Tibial nerve (tissue), 4 donors: ENCODE data around the gene SLC35D1. TPM values are rescaled to one million over a fixed set of nuclear protein-coding genes. Genes with fewer than 3 reads are reported as not detected.

Experiments used
- DNase-seq, 2 donors: peaks; one replicate each; pipeline ENCODE4 v3.0.0-alpha.2; 2019; ENCODE audit warnings: low spot score in 2 of 2
- H3K27ac ChIP-seq, 4 donors: fragments of 200-600 bp; sonication (generic) in 3 of 4; one replicate each; pipeline ENCODE4 v1.5.1; 2017 to 2019; ENCODE audit warnings: mild to moderate bottlenecking in 1 of 4
- H3K27me3 ChIP-seq, 2 donors: fragments of 200-600 bp; sonication (generic) in 1 of 2; one replicate each; pipeline versions ENCODE4 v1.5.1 to v1.6.0; 2017 to 2019
- H3K36me3 ChIP-seq, 3 donors: fragments of 200-600 bp; sonication (generic); one replicate each; pipeline ENCODE4 v1.5.1; 2018 to 2019
- H3K4me1 ChIP-seq, 4 donors: fragments of 200-600 bp; sonication (generic) in 3 of 4; one replicate each; pipeline ENCODE4 v1.5.1; 2017 to 2019
- H3K4me3 ChIP-seq, 4 donors: fragments of 200-600 bp; sonication (generic) in 3 of 4; one replicate each; pipeline ENCODE4 v1.5.1; 2017 to 2019; ENCODE audit warnings: mild to moderate bottlenecking in 1 of 4, moderate library complexity in 1 of 4
- H3K9me3 ChIP-seq, 4 donors: fragments of 200-600 bp; sonication (generic) in 3 of 4; one replicate each; pipeline ENCODE4 v1.5.1; 2017 to 2019
- EP300 ChIP-seq, 2 donors: sonication (generic); formaldehyde crosslinking; IDR thresholded peaks; one replicate each; pipeline ENCODE4 v1.6.1; 2017; ENCODE audit warnings: antibody characterized with exemption in 2 of 2, mild to moderate bottlenecking in 1 of 2
- POLR2A ChIP-seq, 2 donors: fragments of 450-650 bp; IDR thresholded peaks; one replicate each; pipeline ENCODE4 v1.6.1; 2017; ENCODE audit warnings: antibody characterized with exemption in 2 of 2, mild to moderate bottlenecking in 2 of 2, moderate library complexity in 2 of 2
- WGBS, 2 donors: methylation state at CpG; one replicate each; pipeline ENCODE4 v1.1.5; 2018; 5-methylcytosine and 5-hydroxymethylcytosine counted together
- total RNA-seq, 4 donors: library from RNA; depleted of rRNA; stranded (reverse); fragments of >200 nt; gene quantifications; one replicate each; pipeline ENCODE4 v1.1.0, GENCODE V29; 2016
- TF ChIP-seq, protein P1 (sequence below), 5 experiments: fragments of 200-600 bp in 3 of 5; fragments of 450-650 bp in 2 of 5; sonication (generic) in 3 of 5; IDR thresholded peaks; one replicate each; pipeline ENCODE4 v1.5.1; 2016 to 2019; ENCODE audit warnings: antibody characterized with exemption in 5 of 5, mild to moderate bottlenecking in 3 of 5, moderate library complexity in 2 of 5

The SLC35D1 gene
- total RNA-seq = 10 to 100 TPM in 1 of 4 donors, 1 to 10 TPM in 3; 8.7 to 10.5 (median 9.1) TPM

DNA sequence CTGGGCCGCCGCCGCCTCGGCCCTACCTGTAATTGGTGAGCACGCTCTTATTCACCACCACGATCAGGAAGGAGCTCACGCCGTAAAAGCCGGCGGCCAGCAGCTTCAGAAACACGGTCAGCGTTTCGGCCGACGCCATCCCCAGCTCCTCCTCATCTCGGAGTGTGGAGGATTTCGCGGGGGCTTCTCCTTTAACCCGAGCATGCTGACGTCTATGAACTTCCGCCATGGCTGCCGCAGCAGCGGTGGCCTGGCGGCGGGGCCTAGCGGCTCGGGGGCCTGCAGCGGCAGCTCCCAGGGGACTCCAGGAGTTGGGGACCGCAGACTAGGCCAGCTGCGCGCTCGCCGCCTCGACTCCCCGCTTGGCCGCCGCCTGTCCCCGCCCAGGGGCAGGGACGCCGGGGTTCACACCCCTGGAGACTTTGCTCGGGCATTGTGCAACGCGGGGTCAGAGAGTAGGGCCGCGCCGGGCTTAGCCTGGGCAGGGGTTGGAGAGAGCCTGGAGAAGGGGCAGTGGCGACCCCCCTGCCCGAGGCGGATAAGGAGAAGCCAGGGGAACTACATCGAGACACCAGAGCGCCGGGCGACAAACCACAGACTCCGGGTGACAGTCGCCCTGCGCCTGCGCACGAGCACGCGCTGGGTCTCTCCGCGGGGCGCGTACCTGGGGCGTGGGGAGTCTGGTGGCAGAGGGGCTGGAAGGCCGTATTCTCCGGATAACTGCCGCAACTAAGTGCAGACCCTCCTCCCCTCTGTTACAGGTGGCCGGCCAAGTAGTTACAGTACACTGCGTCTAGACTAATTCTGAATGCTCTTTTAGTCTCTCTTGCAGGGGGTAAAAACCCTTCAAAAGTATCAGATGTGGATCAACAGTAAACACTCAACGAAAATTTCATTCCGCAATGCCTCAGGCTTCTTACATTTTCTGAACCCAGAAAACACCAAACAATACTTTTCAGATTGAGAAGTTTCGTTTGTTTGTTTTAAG, at the start of gene SLC35D1:
Gene SLC35D1 (minus strand): TSS at position 364 of the 988 bp plus-strand sequence. CDS start 135 bp downstream, at position 229.
- Histone ChIP-seq H3K9me3 (no peaks in the 10 kb centered on the region), H3K4me1 (peaks cover 0 to 23% (median 9%) of the 10 kb centered on the region in 4 donors), H3K4me3 (peak within 1 kb of the TSS; percentile 63 to 97 (median 76)), H3K36me3 (peaks cover 0 to 4% (median 0%) of the 10 kb centered on the region in 3 donors), H3K27ac (peak within 1 kb of the TSS; percentile 89 to 98 (median 92)), H3K27me3 (no peaks in the 10 kb centered on the region)
- peak; percentile 46 to 58 for DNase-seq
- 1% methylated on average over 38 to 46 of the region's 73 CpGs for WGBS, 2 donors
- TF ChIP-seq, protein P1, sequence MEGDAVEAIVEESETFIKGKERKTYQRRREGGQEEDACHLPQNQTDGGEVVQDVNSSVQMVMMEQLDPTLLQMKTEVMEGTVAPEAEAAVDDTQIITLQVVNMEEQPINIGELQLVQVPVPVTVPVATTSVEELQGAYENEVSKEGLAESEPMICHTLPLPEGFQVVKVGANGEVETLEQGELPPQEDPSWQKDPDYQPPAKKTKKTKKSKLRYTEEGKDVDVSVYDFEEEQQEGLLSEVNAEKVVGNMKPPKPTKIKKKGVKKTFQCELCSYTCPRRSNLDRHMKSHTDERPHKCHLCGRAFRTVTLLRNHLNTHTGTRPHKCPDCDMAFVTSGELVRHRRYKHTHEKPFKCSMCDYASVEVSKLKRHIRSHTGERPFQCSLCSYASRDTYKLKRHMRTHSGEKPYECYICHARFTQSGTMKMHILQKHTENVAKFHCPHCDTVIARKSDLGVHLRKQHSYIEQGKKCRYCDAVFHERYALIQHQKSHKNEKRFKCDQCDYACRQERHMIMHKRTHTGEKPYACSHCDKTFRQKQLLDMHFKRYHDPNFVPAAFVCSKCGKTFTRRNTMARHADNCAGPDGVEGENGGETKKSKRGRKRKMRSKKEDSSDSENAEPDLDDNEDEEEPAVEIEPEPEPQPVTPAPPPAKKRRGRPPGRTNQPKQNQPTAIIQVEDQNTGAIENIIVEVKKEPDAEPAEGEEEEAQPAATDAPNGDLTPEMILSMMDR (IDR thresholded peaks at IDR 0.05) = no peak
- TF ChIP-seq EP300 (IDR thresholded peaks at IDR 0.05) (peak in 1 of 2 donors; percentile 78), POLR2A (IDR thresholded peaks at IDR 0.05) (peak; percentile 12 to 35)

DNA sequence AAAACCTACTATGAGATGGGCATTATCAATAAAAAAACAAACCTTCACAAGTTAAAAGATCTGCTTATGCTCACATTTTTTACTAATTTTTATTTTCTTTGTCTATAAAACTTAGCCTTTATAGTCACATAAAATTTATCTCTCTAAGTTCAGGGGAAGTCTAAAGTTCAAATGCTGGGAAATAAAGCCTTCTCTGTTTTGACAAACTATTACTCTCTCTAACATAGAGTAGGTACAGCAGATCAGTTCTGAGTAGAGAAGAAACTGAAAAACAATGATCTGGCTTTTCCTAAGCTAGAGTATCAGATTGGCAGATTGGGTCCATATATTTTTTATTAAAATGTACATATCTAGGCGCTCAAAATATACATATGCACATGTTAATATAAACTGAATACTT, 49.6 kb upstream of the SLC35D1 start:
- no peak for DNase-seq
- TF ChIP-seq POLR2A (IDR thresholded peaks at IDR 0.05) (no peak), EP300 (IDR thresholded peaks at IDR 0.05) (no peak)
- TF ChIP-seq, protein P1 (IDR thresholded peaks at IDR 0.05) = no peak
- Histone ChIP-seq H3K27me3 (no peaks in the 10 kb centered on the region), H3K4me1 (no peaks in the 10 kb centered on the region), H3K36me3 (no peaks in the 10 kb centered on the region), H3K27ac (no peak overlapping the region), H3K4me3 (no peak overlapping the region), H3K9me3 (no peaks in the 10 kb centered on the region)
- WGBS, 2 donors = 72 to 73% methylated on average over 1 of the region's 1 CpG

DNA sequence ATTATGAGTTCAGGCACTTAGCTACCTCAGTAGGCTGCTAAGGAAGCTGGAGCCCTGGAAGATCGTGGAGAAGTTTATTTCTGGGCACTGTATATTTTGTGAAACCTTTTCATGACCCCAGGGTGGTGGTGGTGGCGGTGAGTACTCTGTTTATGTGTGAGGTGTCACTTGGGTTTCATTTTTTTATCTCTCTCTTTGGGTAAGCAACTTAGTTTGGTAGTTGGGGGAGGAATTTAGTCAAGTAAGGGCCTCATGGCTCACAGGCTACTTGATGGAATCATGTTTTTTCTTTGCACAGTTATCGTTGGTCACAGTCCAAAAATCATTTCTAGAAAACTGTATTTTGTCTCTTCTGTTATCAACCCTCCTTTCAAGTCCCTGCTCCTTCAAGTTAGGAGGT, 46.9 kb upstream of the SLC35D1 start:
- Histone ChIP-seq H3K27me3 (no peaks in the 10 kb centered on the region), H3K4me1 (no peaks in the 10 kb centered on the region), H3K4me3 (no peak overlapping the region), H3K9me3 (no peaks in the 10 kb centered on the region), H3K36me3 (no peaks in the 10 kb centered on the region), H3K27ac (no peak overlapping the region)
- 26 to 35% methylated on average over 3 of the region's 3 CpGs for WGBS, 2 donors
- TF ChIP-seq EP300 (IDR thresholded peaks at IDR 0.05) (no peak), POLR2A (IDR thresholded peaks at IDR 0.05) (no peak)
- TF ChIP-seq, protein P1 (IDR thresholded peaks at IDR 0.05) = no peak
- no peak for DNase-seq

DNA sequence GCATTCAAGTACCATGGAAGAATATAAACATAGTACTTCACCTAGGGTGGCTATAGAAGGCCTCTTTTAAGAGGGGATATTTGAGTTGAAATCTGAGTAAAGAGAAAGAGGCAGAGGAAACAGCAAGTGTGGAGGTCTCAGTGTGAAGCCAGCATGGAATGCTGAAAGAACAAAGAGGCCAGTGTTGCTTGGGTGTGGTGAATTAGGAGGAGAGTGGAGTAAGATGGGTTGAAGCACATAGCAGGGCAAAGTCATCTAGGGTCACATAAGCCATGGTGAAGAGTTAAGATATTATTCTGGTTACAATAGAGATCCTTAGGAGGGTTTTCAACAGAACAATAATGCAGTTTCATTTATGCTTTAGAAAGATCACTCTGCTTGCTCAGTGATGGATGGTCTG, 43.4 kb upstream of the SLC35D1 start:
- H3K27ac ChIP-seq = no peak overlapping the region
- DNase-seq = no peak

More for the DNA sequence above, 43.4 kb upstream of the SLC35D1 start:
- Histone ChIP-seq H3K27me3 (no peaks in the 10 kb centered on the region), H3K4me3 (no peak overlapping the region), H3K4me1 (no peaks in the 10 kb centered on the region), H3K36me3 (no peaks in the 10 kb centered on the region), H3K9me3 (no peaks in the 10 kb centered on the region)
- TF ChIP-seq EP300 (IDR thresholded peaks at IDR 0.05) (no peak), POLR2A (IDR thresholded peaks at IDR 0.05) (no peak)
- TF ChIP-seq, protein P1 (IDR thresholded peaks at IDR 0.05) = no peak
